ENCODE measurements around the gene SNX11.
"Not testable (repeated sequence)": the region's sequence is repeated elsewhere in the genome, so short reads cannot be mapped to it uniquely, and the experiment has no call there.

Gene SNX11, protein sequence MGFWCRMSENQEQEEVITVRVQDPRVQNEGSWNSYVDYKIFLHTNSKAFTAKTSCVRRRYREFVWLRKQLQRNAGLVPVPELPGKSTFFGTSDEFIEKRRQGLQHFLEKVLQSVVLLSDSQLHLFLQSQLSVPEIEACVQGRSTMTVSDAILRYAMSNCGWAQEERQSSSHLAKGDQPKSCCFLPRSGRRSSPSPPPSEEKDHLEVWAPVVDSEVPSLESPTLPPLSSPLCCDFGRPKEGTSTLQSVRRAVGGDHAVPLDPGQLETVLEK

DNA sequence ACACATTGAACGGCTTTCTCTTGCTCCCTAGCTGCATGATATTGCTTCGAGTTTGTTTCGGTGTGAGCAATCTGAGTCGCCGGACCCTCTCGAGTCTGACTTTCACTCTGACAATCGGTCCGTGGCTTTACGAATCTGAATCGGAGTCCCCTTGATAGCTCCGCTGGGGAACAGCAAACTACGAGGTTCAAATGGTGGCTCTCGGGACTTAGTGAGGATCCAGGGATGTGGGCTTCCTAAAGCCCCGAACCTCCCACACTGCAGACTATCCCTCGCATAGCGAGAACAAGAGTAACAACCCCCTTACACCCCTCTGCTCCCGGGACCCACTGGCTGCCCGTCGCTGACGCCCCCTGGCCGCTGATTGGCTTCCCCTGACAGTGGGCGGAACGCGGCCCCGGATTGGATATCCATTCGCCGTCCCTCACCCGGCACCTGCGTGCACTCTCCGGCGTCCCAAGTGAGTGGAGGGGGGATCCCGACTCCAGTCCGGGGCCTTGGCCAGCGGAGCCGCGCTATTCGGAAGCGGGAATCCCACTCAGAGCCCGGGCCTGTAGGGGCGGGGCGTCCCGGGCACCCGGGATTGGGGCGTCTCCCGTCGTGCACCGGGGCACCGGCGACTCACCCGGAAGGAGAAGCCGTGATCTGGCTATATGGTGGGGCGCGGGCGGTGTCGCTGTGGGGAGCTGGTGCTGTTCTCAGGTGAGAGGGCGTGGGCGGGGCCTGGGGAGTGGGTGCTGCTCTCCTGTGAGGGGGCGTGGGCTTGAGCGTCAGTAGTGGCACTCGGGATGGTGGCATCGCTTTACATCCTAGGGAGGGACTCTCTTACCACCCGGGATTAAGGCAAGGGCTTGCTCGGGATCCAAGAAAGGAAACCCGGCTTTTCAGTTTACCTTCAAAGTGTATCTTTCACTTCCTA is at the start of gene SNX11:
Gene SNX11 (plus strand): TSS at position 630 of the 919 bp plus-strand sequence. CDS start 4,278 bp downstream, outside the sequence.
- DNase-seq (ENCODE audit: low read depth) = peak; percentile 89

DNA sequence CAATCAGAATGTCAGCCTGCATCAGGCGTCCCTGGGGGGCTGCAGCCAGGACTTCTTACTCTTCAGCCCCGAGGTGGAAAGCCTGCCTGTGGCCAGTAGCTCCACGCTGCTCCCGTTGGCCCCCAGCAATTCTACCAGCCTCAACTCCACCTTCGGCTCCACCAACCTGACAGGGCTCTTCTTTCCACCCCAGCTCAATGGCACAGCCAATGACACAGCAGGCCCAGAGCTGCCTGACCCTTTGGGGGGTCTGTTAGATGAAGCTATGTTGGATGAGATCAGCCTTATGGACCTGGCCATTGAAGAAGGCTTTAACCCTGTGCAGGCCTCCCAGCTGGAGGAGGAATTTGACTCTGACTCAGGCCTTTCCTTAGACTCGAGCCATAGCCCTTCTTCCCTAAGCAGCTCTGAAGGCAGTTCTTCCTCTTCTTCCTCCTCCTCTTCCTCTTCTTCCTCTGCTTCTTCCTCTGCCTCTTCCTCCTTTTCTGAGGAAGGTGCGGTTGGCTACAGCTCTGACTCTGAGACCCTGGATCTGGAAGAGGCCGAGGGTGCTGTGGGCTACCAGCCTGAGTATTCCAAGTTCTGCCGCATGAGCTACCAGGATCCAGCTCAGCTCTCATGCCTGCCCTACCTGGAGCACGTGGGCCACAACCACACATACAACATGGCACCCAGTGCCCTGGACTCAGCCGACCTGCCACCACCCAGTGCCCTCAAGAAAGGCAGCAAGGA is 49.0 kb upstream of the SNX11 start:
- DNase-seq (ENCODE audit: low read depth) = no peak

DNA sequence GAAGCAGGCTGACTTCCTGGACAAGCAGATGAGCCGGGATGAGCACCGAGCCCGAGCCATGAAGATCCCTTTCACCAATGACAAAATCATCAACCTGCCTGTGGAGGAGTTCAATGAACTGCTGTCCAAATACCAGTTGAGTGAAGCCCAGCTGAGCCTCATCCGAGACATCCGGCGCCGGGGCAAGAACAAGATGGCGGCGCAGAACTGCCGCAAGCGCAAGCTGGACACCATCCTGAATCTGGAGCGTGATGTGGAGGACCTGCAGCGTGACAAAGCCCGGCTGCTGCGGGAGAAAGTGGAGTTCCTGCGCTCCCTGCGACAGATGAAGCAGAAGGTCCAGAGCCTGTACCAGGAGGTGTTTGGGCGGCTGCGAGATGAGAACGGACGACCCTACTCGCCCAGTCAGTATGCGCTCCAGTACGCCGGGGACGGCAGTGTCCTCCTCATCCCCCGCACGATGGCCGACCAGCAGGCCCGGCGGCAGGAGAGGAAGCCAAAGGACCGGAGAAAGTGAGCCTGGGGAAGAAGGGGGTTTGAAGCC is 48.4 kb upstream of the SNX11 start:
- DNase-seq (ENCODE audit: low read depth) = no peak

DNA sequence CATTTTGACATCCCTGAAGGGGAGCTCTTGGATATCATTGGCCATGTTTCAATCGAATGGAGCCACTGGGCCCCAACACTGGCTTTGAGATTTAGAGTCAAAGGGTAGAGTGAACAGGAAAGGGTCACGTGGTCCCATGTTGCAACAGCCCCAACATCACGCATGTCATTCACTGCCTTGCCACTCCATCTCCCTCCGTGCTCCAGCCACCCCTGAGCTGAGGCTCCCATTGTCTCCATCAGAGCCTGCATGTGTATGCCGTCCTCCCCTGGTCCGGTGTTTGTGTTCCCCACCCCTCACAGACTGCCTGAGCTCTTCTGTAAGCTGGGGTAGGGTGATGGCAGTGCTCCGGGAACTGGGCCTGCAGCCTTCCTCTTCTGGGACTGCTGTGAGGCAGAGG is 47.3 kb upstream of the SNX11 start:
- no peak for DNase-seq (ENCODE audit: low read depth)

DNA sequence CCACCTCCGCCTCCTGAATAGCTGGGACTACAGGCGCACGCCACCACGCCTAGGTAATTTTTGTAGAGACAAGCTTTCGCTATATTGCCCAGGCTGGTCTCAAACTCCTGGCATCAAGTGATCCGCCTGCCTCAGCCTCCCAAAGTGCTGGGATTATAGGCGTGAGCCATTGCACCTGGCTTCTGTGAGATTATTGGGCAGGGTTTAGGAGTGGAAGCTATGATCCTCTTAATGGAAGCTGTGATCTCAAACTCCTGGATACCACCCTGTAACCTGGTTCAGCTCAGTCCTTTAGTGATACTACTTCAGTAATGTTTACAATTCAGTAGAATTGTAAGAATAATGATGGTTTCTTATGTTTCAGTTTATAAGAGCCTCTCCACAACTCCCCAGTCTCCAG is 45.3 kb upstream of the SNX11 start:
- no peak for DNase-seq (ENCODE audit: low read depth)

DNA sequence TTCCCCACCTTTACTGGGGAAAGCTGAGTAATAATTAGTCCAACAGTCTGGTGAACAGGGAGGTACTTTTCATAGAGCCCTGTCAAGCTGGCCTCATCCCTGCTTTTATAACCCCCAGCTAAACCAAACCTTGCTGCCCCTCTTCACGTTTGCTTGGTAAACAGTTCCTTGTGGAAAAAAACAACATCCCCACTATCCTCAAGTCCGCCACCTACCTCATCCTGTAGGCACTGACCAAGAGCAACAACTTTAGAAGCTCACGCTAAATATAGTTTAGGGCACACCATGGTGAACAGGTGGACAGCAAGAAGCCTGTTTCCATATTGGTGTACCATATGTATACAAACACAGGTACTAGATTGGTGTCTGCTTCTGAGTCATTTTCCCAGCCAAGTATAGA is 42.9 kb upstream of the SNX11 start:
- no peak for DNase-seq (ENCODE audit: low read depth)

DNA sequence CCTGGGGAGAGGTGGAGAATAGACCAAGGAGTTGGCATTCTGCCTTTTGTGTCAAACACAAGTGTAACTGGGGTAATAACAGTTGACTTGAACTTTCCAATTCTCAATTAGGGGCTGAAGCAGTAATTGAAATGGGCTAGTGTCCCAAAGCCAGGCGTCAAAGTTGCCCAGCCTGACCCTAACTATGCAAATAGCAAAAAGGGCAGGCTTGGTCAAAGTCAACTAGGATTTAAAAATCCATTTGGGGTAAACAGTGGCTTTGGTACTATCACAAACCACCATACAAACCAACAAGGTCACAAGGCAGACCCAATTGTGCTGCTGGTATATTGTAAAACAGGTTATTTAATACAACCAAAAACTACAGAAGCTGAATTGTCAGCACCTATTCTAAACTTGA is 41.4 kb upstream of the SNX11 start:
- no peak for DNase-seq (ENCODE audit: low read depth)

DNA sequence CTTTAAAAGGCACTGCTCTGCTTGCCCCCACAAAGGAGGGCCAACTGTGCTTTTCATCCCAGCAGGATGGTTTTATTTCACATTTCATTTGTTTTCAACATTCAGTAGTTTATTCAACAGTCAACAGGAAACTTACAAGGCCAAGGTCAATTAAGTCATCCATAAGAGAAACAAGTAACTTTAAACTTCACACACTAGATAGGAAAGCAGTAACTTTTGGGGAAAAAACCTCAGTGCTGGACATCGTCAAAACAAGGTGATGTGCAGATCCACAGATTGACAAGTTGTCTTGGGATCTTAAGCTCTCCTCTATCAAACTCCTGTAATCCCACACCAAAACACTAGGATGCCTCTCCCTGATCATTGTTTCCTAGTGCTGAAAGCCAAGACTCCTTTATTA is 40.9 kb upstream of the SNX11 start:
- DNase-seq (ENCODE audit: low read depth) = no peak

DNA sequence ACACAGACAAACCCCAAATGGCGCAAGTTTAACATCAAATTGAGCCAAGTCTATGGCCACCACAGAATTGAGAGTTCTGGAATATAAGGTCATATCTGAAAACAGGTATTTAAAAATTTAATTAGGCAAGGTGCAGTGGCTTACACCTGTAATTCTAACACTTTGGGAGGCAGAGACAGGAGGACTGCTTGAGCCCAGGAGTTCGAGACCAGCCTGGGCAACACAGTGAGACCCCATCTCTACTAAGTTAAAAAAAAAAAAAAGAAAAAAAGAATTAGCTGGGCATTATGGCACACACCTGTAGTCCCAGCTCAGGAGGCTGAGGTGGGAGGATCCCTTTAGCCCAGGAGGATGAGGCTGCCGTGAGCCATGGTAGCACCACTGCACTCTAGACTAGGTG is 40.3 kb upstream of the SNX11 start:
- no peak for DNase-seq (ENCODE audit: low read depth)

DNA sequence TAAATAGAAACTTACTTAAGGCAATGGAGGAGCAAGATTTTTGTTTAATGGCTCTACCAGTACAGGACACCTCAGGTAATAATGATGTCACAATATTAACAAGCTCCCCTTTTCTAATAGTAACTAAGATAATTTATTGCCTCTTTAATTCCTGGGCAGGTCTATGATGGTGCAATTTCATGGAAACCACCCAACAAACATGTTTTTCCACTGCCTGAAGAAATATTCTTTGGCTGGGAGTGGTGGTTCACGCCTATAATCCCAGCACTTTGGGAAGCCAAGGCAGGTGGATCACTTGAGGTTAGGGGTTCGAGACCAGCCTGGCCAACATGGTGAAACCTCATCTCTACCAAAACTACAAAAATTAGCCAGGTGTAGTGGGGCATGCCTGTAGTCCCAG is 39.8 kb upstream of the SNX11 start:
- DNase-seq (ENCODE audit: low read depth) = not testable (repeated sequence)

DNA sequence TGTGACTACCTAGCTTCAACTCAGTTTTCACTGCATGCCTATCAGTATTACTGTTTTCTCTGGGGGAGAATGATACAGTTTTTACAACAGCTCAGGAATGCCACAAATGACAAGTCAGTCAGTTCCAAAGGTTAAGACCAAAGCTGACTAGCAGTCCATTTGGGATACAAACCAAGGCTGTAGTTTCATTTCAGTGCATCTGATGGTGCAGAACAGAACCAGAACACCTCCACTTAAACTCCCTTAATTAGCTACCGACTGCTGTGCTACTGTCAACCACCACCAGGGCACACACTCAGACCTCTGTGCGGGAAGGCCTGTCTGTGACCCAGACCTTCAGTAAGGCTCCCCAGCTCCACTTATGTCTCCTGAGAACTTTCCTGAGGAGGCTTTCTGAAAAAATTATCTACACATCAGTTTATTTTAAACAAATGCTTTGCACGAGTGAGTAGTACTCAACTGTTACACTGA is 39.0 kb upstream of the SNX11 start:
- DNase-seq (ENCODE audit: low read depth) = no peak

DNA sequence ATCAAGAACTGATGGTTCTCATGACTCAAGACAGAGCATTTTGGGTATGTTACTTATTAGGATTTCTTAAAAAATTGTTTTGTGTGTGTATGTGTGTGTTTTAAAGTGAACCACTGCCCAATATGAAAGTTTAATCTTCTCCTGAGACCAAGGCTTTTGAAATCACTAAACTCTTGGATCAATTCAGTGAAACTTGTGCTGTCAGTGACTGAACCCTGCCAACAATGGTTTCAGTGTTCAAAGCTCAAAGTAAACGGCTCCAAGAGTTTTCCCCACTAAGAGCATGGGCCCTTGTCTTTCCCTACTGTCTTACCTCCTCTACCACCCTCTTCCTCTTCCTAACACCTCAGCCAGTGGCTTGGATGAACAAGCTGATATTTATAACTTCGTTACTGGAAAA is 37.4 kb upstream of the SNX11 start:
- DNase-seq (ENCODE audit: low read depth) = no peak

DNA sequence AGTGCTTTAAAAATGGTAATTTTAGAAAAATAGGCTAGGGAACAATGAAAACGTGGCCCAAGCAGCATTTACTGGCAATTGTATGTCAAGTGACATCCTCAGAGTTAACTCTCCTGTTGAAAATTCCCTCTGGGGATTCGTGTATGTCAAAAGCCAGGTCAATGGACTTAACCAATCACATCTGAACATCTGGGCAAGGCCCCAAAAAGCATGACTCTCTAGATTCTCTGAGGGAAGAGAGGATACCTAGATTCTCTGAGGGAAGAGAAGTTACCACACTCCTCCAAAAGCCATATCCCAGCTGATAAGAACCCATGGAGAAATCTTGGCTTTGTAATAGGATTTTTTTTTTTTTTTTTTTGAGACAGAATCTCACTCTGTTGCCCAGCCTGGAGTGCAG is 35.9 kb upstream of the SNX11 start:
- DNase-seq (ENCODE audit: low read depth) = no peak

DNA sequence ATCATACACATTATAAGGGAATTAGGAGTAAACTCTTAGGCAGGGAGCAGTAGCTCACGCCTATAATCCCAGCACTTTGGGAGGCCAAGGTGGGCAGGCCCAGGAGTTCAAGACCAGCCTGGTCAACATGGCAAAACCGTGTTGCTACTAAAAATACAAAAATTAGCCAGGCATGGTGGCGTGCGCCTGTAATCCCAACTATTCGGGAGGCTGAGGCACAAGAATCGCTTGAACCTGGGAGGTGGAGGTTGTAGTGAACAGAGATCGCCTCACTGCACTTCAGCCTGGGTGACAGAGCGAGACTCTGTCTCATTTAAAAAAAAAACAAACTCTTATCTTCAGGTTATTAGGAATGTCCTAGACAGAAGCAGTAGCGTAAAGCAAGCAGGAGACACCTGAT is 34.8 kb upstream of the SNX11 start:
- DNase-seq (ENCODE audit: low read depth) = not testable (repeated sequence)

DNA sequence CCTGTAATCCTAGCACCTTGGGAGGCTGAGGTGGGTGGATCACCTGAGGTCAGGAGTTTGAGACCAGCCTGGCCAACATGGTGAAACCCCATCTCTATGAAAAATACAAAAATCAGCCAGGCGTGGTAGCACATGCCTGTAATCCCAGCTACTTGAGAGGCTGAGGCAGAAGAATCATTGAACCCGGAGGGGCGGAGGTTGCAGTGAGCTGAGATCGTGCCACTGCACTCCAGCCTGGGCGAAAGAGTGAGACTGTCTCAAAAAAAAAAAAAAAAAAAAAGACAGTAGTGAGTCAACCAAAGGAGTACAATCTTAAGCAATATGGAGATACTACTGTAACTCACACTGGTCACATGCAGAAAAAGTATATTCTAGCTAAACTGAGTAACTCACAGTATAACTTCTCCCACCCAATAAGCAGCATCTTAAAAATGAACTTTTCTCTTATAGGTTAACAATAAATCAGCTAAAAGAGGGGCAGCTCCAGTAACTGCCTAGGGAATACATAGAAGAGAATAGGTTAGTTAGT is 33.9 kb upstream of the SNX11 start:
- not testable (repeated sequence) for DNase-seq (ENCODE audit: low read depth)

DNA sequence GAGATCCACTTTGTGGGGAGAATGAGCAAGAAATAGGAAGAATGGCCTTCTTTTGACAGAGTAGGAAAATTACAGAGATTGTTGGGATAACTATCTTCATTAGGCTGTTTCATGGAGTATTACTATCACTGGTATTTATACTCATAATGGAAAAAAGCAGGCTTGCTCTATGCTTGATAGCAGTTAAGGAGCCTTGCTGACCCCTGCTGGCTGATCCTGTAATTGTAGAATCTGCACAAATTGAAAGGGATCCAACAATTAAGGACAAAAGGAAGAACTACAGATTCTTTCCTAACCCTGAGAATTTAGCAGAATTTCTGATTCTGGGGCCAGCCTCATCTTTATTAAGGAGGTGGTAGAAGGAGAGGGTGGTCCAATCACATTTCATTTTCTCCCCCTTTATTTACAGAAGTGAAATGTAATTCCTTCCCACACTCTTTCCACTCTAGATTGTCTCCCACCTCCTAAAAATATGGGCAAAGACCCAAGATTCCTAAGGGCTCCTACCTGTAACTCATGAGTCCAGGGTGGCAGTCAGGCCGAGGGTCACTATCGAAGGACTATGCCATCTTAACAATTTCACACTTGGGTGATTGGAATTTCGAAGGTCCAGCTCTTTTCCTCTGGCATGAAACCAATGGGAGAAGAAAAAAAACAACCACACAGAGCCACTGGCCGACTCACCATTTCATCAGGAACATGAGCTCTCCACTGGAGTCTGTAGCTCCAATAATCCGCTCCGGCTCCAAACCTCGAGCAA is 33.1 kb upstream of the SNX11 start:
- DNase-seq (ENCODE audit: low read depth) = peak; percentile 21

DNA sequence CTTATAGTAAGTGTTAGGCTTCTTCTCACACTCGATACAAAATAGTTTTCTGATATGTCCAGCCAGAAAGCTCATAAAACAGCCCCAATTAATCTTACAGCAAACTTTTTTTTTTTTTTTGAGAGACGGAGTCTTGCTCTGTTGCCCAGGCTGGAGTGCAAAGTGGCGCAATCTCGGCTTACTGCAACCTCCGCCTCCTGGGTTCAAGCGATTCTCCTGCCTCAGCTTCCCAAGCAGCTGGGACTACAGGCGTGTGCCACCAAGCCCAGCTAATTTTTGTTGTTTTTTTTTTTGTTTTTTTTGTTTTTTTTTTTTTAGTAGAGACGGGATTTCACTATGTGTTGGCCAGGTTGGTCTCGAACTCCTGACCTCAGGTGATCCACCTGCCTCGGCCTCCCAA is 30.4 kb upstream of the SNX11 start:
- not testable (repeated sequence) for DNase-seq (ENCODE audit: low read depth)

DNA sequence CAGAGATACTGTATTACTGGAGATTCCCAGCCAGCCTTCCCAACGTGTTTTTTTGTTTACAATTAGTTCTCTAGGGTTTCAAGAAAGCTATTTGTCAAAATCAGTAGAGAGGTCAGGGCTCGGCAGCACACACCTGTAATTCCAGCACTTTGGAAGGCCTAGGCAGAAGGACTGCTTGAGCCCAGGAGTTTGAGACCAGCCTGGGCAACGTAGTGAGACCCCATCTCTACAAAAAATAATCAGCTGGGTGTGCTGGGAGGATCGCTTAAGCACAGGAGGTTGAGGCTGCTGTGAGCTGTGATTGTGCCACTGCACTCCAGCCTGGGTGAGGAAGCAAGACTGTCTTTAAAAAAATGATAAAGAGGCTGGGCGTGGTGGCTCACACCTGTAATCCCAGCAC is 25.7 kb upstream of the SNX11 start:
- DNase-seq (ENCODE audit: low read depth) = no peak

DNA sequence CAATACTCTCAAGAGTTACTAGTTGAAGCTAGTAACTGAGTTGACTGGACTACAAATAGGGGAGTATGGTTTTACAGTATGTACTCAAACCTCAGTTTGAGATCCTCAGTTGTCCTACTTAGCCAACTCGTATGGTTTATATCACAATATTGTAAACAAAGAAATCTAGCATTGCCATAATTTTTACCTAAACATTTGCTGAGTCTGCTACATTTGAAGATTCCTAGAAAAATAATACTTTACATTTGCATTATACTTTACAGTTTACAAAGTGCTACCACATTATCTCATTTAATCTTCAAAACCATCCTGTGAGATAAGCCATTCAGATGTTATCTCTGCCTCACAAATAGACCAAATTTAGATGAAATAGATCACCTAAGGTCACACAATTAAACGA is 22.6 kb upstream of the SNX11 start:
- DNase-seq (ENCODE audit: low read depth) = no peak

DNA sequence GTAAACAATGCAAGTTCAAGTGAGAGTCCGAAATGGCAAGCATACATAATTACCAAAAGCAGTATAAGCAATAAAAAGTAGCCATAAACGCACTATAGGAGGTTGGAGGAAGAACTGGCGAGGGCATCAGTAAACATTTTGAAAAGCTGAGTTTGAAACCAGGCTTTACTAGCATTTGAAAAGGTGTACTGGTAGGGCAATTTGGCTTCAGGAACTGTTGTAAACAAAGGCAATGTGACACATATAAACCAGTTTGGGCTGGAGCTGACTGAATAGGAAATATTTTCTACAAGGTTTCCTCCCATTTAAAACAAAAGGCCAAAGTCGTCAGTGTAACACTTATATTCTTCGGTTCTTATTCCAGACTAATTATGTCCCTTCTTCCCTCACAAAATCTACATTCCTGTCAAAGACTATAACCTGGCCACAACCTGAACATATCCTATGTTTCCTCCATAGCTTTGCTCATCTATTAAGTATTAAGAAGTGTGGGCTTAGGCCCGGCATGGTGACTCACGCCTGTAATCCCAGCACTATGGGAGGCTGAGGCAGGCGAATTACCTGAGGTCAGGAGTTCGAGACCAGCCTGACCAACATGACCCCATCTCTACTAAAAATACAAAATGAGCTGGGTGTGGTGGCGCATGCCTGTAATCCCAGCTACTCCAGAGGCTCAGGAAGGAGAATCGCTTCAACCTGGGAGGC is 14.1 kb upstream of the SNX11 start:
- no peak for DNase-seq (ENCODE audit: low read depth)

DNA sequence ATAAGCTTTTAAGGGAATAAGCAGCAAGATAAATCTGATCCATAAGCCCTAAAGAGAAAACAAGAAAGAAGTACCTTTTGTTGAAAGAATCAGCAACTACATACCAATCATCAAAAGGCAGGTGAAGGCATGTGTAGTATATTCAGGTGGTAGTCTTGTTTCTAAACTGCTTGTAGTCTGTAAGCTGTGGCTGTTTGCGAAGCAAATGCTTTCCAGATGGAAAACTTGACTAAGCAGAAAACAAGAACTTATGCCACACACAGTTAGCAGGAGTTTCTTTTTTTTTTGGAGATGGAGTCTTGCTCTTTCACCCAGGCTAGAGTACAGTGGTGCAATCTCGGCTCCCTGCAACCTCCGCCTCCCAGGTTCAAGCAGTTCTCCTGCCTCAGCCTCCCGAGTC is 12.0 kb upstream of the SNX11 start:
- DNase-seq (ENCODE audit: low read depth) = no peak
